ENCODE measurements around the gene ARHGEF40. TPM values are rescaled to one million over a fixed set of nuclear protein-coding genes. Genes with fewer than 3 reads are reported as not detected.

ARHGEF40 gene
- total RNA-seq, 1 experiment from 2014 or later: 28.3 TPM

DNA sequence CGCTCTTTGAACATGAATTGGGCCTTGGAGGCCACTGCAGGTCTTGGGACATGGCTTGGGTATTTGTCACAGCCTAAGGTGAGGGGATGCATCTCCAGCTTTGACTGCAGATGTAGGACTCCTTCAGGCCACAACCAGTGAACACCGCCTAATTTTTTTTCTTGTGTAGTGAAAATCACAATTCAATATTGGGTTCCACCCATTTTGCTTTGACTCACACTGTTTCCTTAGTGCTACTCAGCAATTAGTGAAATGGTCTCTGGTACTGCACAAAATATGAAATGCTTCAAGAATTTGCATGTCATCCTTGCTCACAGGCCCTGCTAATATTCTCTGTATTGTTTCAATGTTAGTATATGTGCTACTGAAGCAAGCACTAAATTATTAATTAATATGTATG lies 43.3 kb downstream of the ARHGEF40 start:
- no peaks in the 10 kb centered on the region for H3K4me1 ChIP-seq
- no peak overlapping the region for H3K27ac ChIP-seq
- DNase-seq: no peak
- no peaks in the 10 kb centered on the region for H3K27me3 ChIP-seq
- H3K4me3 ChIP-seq: no peak overlapping the region
- H3K9me3 ChIP-seq (replicated peaks): no peaks in the 10 kb centered on the region
- no peaks in the 10 kb centered on the region for H3K36me3 ChIP-seq

DNA sequence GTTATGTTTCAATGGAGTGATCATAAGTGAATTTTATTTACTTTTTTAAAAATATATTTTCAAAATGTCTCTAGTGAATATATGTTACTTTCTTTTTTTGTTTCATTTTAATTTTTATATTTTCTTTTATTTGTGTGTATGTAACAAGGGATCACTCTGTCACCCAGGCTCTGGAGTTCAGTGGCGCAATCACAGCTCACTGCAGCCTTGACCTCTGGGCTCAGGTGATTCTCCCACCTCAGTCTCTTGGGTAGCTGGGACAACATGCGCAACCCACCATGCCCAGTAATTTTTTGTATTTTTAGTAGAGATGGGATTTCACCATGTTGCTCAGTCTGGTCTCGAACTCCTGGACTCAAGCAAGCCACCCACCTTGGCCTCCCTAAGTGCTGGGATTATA lies 48.8 kb downstream of the ARHGEF40 start:
- DNase-seq: no peak
- H3K27ac ChIP-seq: no peak overlapping the region
- H3K4me3 ChIP-seq: no peak overlapping the region
- H3K27me3 ChIP-seq: no peaks in the 10 kb centered on the region; the same call in 1 of the 2 replicates
- H3K9me3 ChIP-seq (replicated peaks): no peaks in the 10 kb centered on the region
- H3K4me1 ChIP-seq: no peaks in the 10 kb centered on the region
- H3K36me3 ChIP-seq: no peaks in the 10 kb centered on the region

DNA sequence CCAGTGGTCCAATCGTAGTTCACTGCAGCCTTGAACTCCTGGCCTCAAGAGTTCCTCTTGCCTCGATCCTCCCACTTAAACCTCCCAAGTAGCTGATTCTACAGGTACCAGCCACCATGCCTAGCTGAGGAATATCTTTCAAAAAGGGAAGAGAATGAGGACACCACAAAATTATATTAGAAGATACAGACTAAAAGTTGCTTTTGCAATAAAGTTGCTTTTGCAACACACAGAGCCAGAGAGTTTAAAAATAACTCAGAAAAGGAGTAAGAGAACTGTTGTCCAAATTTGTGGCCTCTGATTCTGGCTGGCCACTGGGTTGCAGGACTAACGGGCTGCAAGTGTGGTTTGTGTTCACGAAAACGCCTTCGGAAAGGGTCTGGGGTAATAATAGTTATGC lies 50.6 kb downstream of the ARHGEF40 start:
- Histone ChIP-seq H3K9me3 (replicated peaks) (no peaks in the 10 kb centered on the region), H3K27me3 (peaks cover 4% of the 10 kb centered on the region; the same call in 1 of the 2 replicates), H3K4me3 (no peak overlapping the region), H3K4me1 (no peaks in the 10 kb centered on the region), H3K27ac (no peak overlapping the region), H3K36me3 (no peaks in the 10 kb centered on the region)
- DNase-seq: no peak

DNA sequence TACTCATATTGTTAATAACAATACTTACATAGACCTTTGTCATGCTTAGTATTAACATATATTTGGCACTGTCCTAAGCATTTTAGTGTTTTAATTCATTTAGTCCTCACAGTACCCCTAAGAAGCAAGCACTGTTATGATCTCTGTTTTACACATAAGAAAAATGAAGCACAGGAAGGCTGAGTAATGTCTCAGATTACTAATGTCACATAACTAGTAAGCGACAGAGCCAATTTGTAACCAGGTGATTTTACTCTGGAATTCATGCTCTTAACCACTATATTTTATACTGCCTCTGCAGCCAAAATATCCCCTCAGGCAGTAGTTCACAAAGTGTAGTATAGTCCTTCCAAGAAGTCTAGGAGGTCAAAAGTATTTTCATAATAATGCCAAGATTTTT lies 51.0 kb downstream of the ARHGEF40 start:
- H3K4me1 ChIP-seq: no peaks in the 10 kb centered on the region
- no peak overlapping the region for H3K4me3 ChIP-seq
- no peak for DNase-seq
- H3K27ac ChIP-seq: no peak overlapping the region
- no peaks in the 10 kb centered on the region for H3K36me3 ChIP-seq
- H3K9me3 ChIP-seq (replicated peaks): no peaks in the 10 kb centered on the region
- H3K27me3 ChIP-seq: peaks cover 4% of the 10 kb centered on the region; the same call in 1 of the 2 replicates

DNA sequence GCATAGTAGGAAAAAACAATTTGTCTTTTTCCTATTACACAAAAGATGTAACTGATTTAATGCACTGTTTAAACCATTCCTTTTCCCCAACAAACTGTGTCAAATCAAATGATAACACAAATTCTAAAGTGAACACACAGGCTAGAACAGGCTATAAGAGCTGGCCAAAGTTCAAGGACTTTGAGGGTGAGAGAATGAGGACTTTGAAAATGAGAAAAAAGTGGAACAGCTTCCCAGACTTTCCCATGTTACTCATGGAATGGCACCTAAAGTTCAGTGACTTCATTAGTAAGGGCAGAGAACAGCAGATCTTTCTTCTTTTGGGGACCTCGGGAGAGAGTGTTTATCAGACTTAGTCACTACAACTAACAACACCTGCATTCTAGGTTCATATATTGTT lies 53.3 kb downstream of the ARHGEF40 start:
- H3K27me3 ChIP-seq: peaks cover 7% of the 10 kb centered on the region; the same call in 1 of the 2 replicates
- no peaks in the 10 kb centered on the region for H3K4me1 ChIP-seq
- H3K36me3 ChIP-seq: no peaks in the 10 kb centered on the region
- no peak overlapping the region for H3K4me3 ChIP-seq
- H3K9me3 ChIP-seq (replicated peaks): no peaks in the 10 kb centered on the region
- H3K27ac ChIP-seq: no peak overlapping the region
- DNase-seq: no peak

DNA sequence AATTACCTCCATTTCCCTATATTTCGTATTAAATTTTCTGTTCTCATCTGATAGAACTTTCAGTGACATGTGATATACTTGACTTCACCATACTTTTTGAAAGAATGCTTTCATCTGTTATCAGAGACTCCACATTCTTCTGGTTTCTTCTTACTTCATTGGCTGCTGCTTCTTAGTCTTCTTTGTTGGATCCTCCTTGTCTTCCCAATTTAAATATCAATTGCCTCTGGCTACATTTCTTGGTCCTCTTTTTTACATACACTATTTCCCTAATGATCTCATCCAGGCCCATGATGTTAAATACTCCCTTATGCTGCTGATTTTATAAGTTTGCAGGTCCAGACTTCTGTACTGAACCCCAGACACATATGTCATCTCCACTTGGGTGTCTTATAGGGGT lies 63.8 kb downstream of the ARHGEF40 start:
- Histone ChIP-seq H3K4me3 (no peak overlapping the region), H3K27ac (no peak overlapping the region), H3K4me1 (no peaks in the 10 kb centered on the region), H3K9me3 (replicated peaks) (no peaks in the 10 kb centered on the region), H3K36me3 (no peaks in the 10 kb centered on the region), H3K27me3 (no peaks in the 10 kb centered on the region)
- no peak for DNase-seq

DNA sequence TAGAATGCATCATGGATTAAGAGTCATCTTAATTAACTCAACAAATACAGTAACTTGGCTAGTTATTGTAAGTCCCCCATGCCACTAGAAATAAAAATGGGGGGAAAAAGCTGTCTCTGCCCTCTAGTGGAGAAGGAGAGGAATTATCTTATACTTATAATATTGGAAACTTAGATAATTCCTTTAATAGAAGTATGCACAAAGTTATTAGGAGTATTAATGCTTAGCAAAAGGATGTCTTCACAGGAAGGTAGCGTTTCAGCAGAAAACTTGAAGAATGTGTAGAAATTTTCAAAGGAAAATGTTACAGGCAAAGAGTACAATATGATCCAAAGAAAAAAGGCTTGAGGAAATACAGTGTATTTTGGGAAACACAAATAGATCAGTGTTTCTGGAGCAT lies 65.9 kb downstream of the ARHGEF40 start:
- no peak overlapping the region for H3K27ac ChIP-seq
- no peaks in the 10 kb centered on the region for H3K4me1 ChIP-seq
- DNase-seq: peak in 1 of 2 experiments; percentile 27
- no peak overlapping the region for H3K4me3 ChIP-seq
- no peaks in the 10 kb centered on the region for H3K9me3 ChIP-seq (replicated peaks)
- H3K27me3 ChIP-seq: no peaks in the 10 kb centered on the region
- H3K36me3 ChIP-seq: no peaks in the 10 kb centered on the region

Other genes starting within 250 kb of the ARHGEF40 start
- not detected in 2 replicates for gene RNASE3, start 178.9 kb upstream of the ARHGEF40 start, total RNA-seq (2014; rRNA removed; shearing (Covaris generic))
- not detected in 2 replicates for gene RNASE2, start 114.8 kb upstream of the ARHGEF40 start, total RNA-seq (2014; rRNA removed; shearing (Covaris generic))
- gene METTL17, start 80.3 kb upstream of the ARHGEF40 start, total RNA-seq (2014; rRNA removed; shearing (Covaris generic)): 49.6 and 70.4 TPM in 2 replicates
- gene SLC39A2, start 71.0 kb upstream of the ARHGEF40 start, total RNA-seq (2014; rRNA removed; shearing (Covaris generic)): 0.06 TPM in 1 of 2 replicates, not detected in the other
- 4.9 and 5.8 TPM in 2 replicates for gene NDRG2, start 45.2 kb upstream of the ARHGEF40 start, total RNA-seq (2014; rRNA removed; shearing (Covaris generic))
- not detected in 2 replicates for gene TPPP2, start 40.1 kb upstream of the ARHGEF40 start, total RNA-seq (2014; rRNA removed; shearing (Covaris generic))
- not detected in 2 replicates for gene RNASE13, start 35.5 kb upstream of the ARHGEF40 start, total RNA-seq (2014; rRNA removed; shearing (Covaris generic))
- not detected in 2 replicates for gene RNASE7, start 27.9 kb upstream of the ARHGEF40 start, total RNA-seq (2014; rRNA removed; shearing (Covaris generic))
- not detected in 2 replicates for gene RNASE8, start 12.5 kb upstream of the ARHGEF40 start, total RNA-seq (2014; rRNA removed; shearing (Covaris generic))
- gene ZNF219, start 28.4 kb downstream of the ARHGEF40 start, total RNA-seq (2014; rRNA removed; shearing (Covaris generic)): 2.6 and 5.9 TPM in 2 replicates
- not detected in 2 replicates for gene TMEM253, start 30.8 kb downstream of the ARHGEF40 start, total RNA-seq (2014; rRNA removed; shearing (Covaris generic))
- 0.03 TPM in 1 of 2 replicates, not detected in the other for gene OR5AU1, start 85.8 kb downstream of the ARHGEF40 start, total RNA-seq (2014; rRNA removed; shearing (Covaris generic))
- gene HNRNPC, start 199.1 kb downstream of the ARHGEF40 start, total RNA-seq (2014; rRNA removed; shearing (Covaris generic)): 1,205 and 1,219 TPM in 2 replicates
- gene RPGRIP1, start 209.8 kb downstream of the ARHGEF40 start, total RNA-seq (2014; rRNA removed; shearing (Covaris generic)): not detected in 2 replicates